WTC11 (cell line): Measurements from ENCODE around the gene SNAP25. TPM values are rescaled to one million over a fixed set of nuclear protein-coding genes. Genes with fewer than 3 reads are reported as not detected.
A peak's percentile ranks its signal among the peaks of the same experiment; 100 is the strongest.

Source experiments
- ATAC-seq: fragments of 200-7000 bp; cut with Tn5 transposase; 2 replicates; pipeline ENCODE4 v1.10.0; 2021; ENCODE audit warnings: mild to moderate bottlenecking, moderate library complexity
- CTCF ChIA-PET: fragments of 300-600 bp; sonication (Branson Sonifier 250); formaldehyde crosslinking; loops from one replicate; lab custom pipeline; 2021; ENCODE audit warnings: antibody characterized with exemption; lab: Charles Lee
- POLR2A ChIA-PET: fragments of 350-600 bp; sonication (Branson Sonifier 250); formaldehyde crosslinking; loops from one replicate; lab custom pipeline; 2021; ENCODE audit warnings: antibody characterized with exemption; lab: Charles Lee
- DNase-seq: peaks from one replicate; pipeline ENCODE4 v3.0.0; 2021; ENCODE audit warnings: low spot score
- H3K27ac Mint-ChIP-seq: 2 replicates; pipeline ENCODE4 v1.8.0; 2021; ENCODE audit warnings: mixed read lengths
- H3K27me3 Mint-ChIP-seq: 2 replicates; pipeline ENCODE4 v1.8.0; 2021; ENCODE audit warnings: low read depth, mild to moderate bottlenecking, moderate library complexity, mixed read lengths
- H3K36me3 Mint-ChIP-seq: 2 replicates; pipeline ENCODE4 v1.8.0; 2021; ENCODE audit warnings: mixed read lengths
- H3K4me1 Mint-ChIP-seq: 2 replicates; pipeline ENCODE4 v1.8.0; 2022; ENCODE audit warnings: mixed read lengths
- H3K4me3 Mint-ChIP-seq: 2 replicates; pipeline ENCODE4 v1.8.0; 2021; ENCODE audit warnings: mild to moderate bottlenecking, moderate library complexity, mixed read lengths
- H3K9me3 Mint-ChIP-seq: 2 replicates; pipeline ENCODE4 v1.8.0; 2021; ENCODE audit warnings: mixed read lengths
- CREM ChIP-seq: sonication (generic); formaldehyde crosslinking; IDR thresholded peaks from 2 replicates; pipeline ENCODE4 v1.8.1; 2022; ENCODE audit warnings: mild to moderate bottlenecking, missing genetic modification reagents, moderate library complexity
- ESRRA ChIP-seq: sonication (generic); formaldehyde crosslinking; IDR thresholded peaks from 2 replicates; pipeline ENCODE4 v1.8.1; 2022; ENCODE audit warnings: mild to moderate bottlenecking, missing genetic modification reagents, borderline replicate concordance
- FOXK1 ChIP-seq: sonication (generic); formaldehyde crosslinking; IDR thresholded peaks from 2 replicates; pipeline ENCODE4 v1.8.0; 2022; ENCODE audit warnings: mild to moderate bottlenecking, moderate library complexity, missing genetic modification reagents
- KAT7 ChIP-seq: sonication (generic); formaldehyde crosslinking; IDR thresholded peaks from 2 replicates; pipeline ENCODE4 v1.8.1; 2023; ENCODE audit warnings: missing genetic modification reagents, mild to moderate bottlenecking, borderline replicate concordance
- MXD4 ChIP-seq: fragments of 250-450 bp; sonication (Bioruptor Pico); IDR thresholded peaks from 2 replicates; pipeline ENCODE4 v1.8.0; 2021; ENCODE audit warnings: mild to moderate bottlenecking, moderate library complexity, borderline replicate concordance
- MYBL2 ChIP-seq: sonication (generic); formaldehyde crosslinking; IDR thresholded peaks from 2 replicates; pipeline ENCODE4 v1.8.1; 2023; ENCODE audit warnings: mild to moderate bottlenecking, moderate library complexity, missing genetic modification reagents
- PRRX2 ChIP-seq: fragments of 250-450 bp; sonication (Bioruptor Pico); IDR thresholded peaks from 2 replicates; pipeline ENCODE4 v1.8.0; 2021; ENCODE audit warnings: mild to moderate bottlenecking
- SOX15 ChIP-seq: fragments of 250-450 bp; sonication (Bioruptor Pico); IDR thresholded peaks from 2 replicates; pipeline ENCODE4 v1.9.0; 2021; ENCODE audit warnings: mild to moderate bottlenecking
- ZNF138 ChIP-seq: sonication (generic); formaldehyde crosslinking; conservative IDR thresholded peaks from 2 replicates; pipeline ENCODE4 v1.8.1; 2022; ENCODE audit warnings: mild to moderate bottlenecking, moderate library complexity, missing genetic modification reagents
- ZNF396 ChIP-seq: fragments of 250-450 bp; sonication (Bioruptor Pico); IDR thresholded peaks from 2 replicates; pipeline ENCODE4 v1.8.0; 2021; ENCODE audit warnings: mild to moderate bottlenecking, moderate library complexity, borderline replicate concordance
- total RNA-seq: library from RNA; stranded (reverse); gene quantifications from 3 replicates; pipeline ENCODE4 v1.2.3, GENCODE V29; 2021
- TF ChIP-seq, protein P1 (sequence below): sonication (generic); formaldehyde crosslinking; conservative IDR thresholded peaks from 2 replicates; pipeline ENCODE4 v1.8.1; 2023; ENCODE audit warnings: mild to moderate bottlenecking, low read depth, missing genetic modification reagents, moderate library complexity
- TF ChIP-seq, protein P2 (sequence below): sonication (generic); formaldehyde crosslinking; IDR thresholded peaks from 2 replicates; pipeline ENCODE4 v1.8.1; 2023; ENCODE audit warnings: mild to moderate bottlenecking, missing genetic modification reagents, moderate library complexity
- TF ChIP-seq, protein P3 (sequence below): fragments of 250-450 bp; sonication (Bioruptor Pico); IDR thresholded peaks from 2 replicates; pipeline ENCODE4 v1.9.0; 2021; ENCODE audit warnings: mild to moderate bottlenecking
- TF ChIP-seq, protein P4 (sequence below): sonication (generic); formaldehyde crosslinking; IDR thresholded peaks from 2 replicates; pipeline ENCODE4 v1.8.1; 2023; ENCODE audit warnings: mild to moderate bottlenecking, moderate library complexity, missing genetic modification reagents
- TF ChIP-seq, protein P5 (sequence below): sonication (generic); formaldehyde crosslinking; IDR thresholded peaks from 2 replicates; pipeline ENCODE4 v1.8.0; 2022; ENCODE audit warnings: mild to moderate bottlenecking, missing genetic modification reagents
- TF ChIP-seq, protein P6 (sequence below): fragments of 250-450 bp; sonication (Bioruptor Pico); IDR thresholded peaks from 2 replicates; pipeline ENCODE4 v1.9.0; 2021; ENCODE audit warnings: mild to moderate bottlenecking, borderline replicate concordance
- TF ChIP-seq, protein P7 (sequence below): fragments of 250-450 bp; sonication (Bioruptor Pico); IDR thresholded peaks from 2 replicates; pipeline ENCODE4 v1.9.0; 2021; ENCODE audit warnings: moderate library complexity, mild to moderate bottlenecking, inconsistent platforms, borderline replicate concordance

The SNAP25 gene
- total RNA-seq, 1 experiment from 2014 or later, result 0.72 TPM

DNA sequence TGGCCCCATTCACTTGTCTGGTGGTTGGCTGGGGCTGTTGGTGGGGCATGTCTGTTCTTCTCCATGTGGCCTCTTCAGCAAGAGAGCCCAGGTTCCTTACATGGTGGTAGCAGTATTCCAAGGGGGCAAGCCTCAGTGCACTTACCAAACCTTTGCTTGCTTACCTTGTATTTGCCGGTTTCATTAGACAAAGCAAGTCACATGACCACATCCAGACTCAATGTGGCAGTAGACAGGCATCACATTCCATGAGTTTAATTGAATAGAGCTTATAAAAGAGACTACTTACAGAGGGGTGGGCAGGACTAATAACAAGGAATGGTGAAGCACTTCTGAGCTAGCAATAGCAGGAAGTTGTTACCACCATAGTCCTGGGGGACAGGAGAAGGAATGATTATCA lies 78.6 kb downstream of the SNAP25 start:
- ATAC-seq (no peak), DNase-seq (no peak)
- no peak overlapping the region for H3K27ac Mint-ChIP-seq
- CTCF ChIA-PET, result no interaction called here
- peaks cover 31% of the 10 kb centered on the region for H3K27me3 Mint-ChIP-seq
- peaks cover 11% of the 10 kb centered on the region for H3K9me3 Mint-ChIP-seq
- H3K4me1 Mint-ChIP-seq, result peaks cover 50% of the 10 kb centered on the region
- H3K4me3 Mint-ChIP-seq, result no peak overlapping the region
- H3K36me3 Mint-ChIP-seq, result no peaks in the 10 kb centered on the region
- POLR2A ChIA-PET, result interaction anchor here (0.5 kb wide), 1 partner anchor 811 kb away, joined by 4 read pairs; no protein-coding TSS in a partner anchor
- no peak for TF ChIP-seq MYBL2 (CRISPR knock-in tag)
- TF ChIP-seq KAT7 (CRISPR knock-in tag), result no peak
- no peak for TF ChIP-seq SOX15 (CRISPR knock-in tag)
- no peak for TF ChIP-seq ZNF396 (CRISPR knock-in tag)
- TF ChIP-seq, protein P1, sequence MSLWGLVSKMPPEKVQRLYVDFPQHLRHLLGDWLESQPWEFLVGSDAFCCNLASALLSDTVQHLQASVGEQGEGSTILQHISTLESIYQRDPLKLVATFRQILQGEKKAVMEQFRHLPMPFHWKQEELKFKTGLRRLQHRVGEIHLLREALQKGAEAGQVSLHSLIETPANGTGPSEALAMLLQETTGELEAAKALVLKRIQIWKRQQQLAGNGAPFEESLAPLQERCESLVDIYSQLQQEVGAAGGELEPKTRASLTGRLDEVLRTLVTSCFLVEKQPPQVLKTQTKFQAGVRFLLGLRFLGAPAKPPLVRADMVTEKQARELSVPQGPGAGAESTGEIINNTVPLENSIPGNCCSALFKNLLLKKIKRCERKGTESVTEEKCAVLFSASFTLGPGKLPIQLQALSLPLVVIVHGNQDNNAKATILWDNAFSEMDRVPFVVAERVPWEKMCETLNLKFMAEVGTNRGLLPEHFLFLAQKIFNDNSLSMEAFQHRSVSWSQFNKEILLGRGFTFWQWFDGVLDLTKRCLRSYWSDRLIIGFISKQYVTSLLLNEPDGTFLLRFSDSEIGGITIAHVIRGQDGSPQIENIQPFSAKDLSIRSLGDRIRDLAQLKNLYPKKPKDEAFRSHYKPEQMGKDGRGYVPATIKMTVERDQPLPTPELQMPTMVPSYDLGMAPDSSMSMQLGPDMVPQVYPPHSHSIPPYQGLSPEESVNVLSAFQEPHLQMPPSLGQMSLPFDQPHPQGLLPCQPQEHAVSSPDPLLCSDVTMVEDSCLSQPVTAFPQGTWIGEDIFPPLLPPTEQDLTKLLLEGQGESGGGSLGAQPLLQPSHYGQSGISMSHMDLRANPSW, result no peak
- TF ChIP-seq, protein P2, sequence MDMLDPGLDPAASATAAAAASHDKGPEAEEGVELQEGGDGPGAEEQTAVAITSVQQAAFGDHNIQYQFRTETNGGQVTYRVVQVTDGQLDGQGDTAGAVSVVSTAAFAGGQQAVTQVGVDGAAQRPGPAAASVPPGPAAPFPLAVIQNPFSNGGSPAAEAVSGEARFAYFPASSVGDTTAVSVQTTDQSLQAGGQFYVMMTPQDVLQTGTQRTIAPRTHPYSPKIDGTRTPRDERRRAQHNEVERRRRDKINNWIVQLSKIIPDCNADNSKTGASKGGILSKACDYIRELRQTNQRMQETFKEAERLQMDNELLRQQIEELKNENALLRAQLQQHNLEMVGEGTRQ (CRISPR knock-in tag), result peak; percentile 51; the same call in 1 of the 2 replicates
- TF ChIP-seq ESRRA, result no peak

DNA sequence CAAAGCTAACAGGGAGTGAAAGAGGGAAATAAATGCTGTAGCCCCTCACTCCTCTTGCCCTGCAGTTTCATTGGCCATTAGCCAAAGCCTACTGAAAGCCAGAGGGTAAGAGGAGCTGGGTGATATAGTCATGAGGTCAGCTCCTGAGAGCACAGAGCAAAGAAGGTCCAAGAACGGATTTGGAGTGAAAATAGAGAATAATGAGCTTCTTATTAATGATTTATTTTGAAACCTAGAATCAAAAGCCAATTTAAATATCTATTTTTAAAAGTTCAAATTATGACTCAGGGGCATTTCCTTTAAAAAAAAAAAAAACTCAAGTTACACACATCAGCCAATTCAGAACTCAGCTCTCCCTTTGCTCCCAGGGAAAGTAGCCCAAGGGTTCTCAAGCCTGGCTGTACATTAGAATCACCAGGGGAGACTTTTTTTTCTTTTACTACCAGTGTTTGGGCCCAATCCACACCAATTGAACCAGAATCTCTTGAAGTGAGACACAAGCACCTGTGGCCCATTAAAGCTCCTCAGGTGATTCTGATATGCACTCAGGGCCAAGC lies 79.1 kb downstream of the SNAP25 start:
- ATAC-seq (no peak; the same call in 1 of the 2 replicates), DNase-seq (no peak)
- ChIA-PET CTCF (no interaction called here), POLR2A (interaction anchor here (0.6 to 0.7 kb wide), 2 partner anchors 8 to 250 kb away, joined by 3 to 4 read pairs; no protein-coding TSS in a partner anchor)
- H3K27ac Mint-ChIP-seq, result no peak overlapping the region; the same call in 1 of the 2 replicates
- no peaks in the 10 kb centered on the region for H3K36me3 Mint-ChIP-seq
- peaks cover 45% of the 10 kb centered on the region for H3K4me1 Mint-ChIP-seq
- H3K9me3 Mint-ChIP-seq, result peaks cover 11% of the 10 kb centered on the region
- no peak overlapping the region for H3K4me3 Mint-ChIP-seq
- H3K27me3 Mint-ChIP-seq, result peaks cover 34% of the 10 kb centered on the region
- no peak for TF ChIP-seq FOXK1
- no peak for TF ChIP-seq PRRX2
- TF ChIP-seq, protein P3, sequence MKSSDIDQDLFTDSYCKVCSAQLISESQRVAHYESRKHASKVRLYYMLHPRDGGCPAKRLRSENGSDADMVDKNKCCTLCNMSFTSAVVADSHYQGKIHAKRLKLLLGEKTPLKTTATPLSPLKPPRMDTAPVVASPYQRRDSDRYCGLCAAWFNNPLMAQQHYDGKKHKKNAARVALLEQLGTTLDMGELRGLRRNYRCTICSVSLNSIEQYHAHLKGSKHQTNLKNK (CRISPR knock-in tag), result no peak
- TF ChIP-seq, protein P4, sequence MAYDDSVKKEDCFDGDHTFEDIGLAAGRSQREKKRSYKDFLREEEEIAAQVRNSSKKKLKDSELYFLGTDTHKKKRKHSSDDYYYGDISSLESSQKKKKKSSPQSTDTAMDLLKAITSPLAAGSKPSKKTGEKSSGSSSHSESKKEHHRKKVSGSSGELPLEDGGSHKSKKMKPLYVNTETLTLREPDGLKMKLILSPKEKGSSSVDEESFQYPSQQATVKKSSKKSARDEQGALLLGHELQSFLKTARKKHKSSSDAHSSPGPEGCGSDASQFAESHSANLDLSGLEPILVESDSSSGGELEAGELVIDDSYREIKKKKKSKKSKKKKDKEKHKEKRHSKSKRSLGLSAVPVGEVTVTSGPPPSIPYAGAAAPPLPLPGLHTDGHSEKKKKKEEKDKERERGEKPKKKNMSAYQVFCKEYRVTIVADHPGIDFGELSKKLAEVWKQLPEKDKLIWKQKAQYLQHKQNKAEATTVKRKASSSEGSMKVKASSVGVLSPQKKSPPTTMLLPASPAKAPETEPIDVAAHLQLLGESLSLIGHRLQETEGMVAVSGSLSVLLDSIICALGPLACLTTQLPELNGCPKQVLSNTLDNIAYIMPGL (CRISPR knock-in tag), result no peak

DNA sequence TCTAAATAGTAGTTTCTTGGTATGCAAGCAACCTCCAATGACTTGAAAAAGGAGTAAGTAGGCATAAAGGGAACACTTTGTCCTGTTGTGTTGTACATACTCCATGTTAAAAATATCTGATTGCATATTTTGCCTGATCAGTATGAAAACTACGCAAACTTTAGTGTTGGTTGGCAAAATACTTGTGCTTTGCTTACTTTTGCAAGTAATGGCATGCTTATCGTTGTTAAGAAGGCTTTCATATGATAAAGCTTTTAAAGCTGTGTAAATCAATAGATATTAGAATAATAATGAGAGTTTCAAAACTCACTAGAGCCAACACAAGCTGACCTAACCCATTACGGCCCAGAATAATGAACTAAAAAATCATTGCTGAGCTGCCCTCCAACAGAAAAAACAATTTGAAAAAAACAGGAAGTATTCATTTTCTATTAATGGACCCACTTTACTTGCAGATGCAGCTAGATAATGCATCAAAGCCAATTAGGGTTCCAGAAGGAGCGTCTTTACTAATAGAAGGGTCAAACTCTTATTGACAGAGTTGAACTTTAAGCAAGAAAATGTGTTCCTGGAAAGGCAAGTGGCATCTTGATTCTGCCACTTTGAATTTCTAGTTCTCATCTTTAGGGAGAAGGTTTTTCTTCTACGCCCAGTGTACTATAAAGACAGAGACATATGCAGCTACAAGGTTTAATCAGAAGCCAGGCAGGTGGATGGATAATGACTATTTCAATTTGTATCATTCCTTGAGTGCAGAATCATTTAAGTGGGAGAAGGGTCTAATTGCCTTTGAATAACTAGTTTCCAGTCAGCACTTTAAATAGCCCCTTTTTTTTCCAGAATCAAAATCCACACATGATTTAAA lies 82.2 kb downstream of the SNAP25 start:
- CTCF ChIA-PET, result no interaction called here
- Mint-ChIP-seq H3K4me3 (peak overlapping the region; percentile 28), H3K9me3 (peaks cover 11% of the 10 kb centered on the region), H3K4me1 (peaks cover 49% of the 10 kb centered on the region), H3K27me3 (peaks cover 36% of the 10 kb centered on the region), H3K27ac (no peak overlapping the region), H3K36me3 (no peaks in the 10 kb centered on the region)
- POLR2A ChIA-PET, result no interaction called here
- DNase-seq, result no peak
- peak; percentile 46; the same call in 1 of the 2 replicates for ATAC-seq
- TF ChIP-seq, protein P5, sequence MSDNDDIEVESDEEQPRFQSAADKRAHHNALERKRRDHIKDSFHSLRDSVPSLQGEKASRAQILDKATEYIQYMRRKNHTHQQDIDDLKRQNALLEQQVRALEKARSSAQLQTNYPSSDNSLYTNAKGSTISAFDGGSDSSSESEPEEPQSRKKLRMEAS (CRISPR knock-in tag), result no peak
- TF ChIP-seq, protein P6, sequence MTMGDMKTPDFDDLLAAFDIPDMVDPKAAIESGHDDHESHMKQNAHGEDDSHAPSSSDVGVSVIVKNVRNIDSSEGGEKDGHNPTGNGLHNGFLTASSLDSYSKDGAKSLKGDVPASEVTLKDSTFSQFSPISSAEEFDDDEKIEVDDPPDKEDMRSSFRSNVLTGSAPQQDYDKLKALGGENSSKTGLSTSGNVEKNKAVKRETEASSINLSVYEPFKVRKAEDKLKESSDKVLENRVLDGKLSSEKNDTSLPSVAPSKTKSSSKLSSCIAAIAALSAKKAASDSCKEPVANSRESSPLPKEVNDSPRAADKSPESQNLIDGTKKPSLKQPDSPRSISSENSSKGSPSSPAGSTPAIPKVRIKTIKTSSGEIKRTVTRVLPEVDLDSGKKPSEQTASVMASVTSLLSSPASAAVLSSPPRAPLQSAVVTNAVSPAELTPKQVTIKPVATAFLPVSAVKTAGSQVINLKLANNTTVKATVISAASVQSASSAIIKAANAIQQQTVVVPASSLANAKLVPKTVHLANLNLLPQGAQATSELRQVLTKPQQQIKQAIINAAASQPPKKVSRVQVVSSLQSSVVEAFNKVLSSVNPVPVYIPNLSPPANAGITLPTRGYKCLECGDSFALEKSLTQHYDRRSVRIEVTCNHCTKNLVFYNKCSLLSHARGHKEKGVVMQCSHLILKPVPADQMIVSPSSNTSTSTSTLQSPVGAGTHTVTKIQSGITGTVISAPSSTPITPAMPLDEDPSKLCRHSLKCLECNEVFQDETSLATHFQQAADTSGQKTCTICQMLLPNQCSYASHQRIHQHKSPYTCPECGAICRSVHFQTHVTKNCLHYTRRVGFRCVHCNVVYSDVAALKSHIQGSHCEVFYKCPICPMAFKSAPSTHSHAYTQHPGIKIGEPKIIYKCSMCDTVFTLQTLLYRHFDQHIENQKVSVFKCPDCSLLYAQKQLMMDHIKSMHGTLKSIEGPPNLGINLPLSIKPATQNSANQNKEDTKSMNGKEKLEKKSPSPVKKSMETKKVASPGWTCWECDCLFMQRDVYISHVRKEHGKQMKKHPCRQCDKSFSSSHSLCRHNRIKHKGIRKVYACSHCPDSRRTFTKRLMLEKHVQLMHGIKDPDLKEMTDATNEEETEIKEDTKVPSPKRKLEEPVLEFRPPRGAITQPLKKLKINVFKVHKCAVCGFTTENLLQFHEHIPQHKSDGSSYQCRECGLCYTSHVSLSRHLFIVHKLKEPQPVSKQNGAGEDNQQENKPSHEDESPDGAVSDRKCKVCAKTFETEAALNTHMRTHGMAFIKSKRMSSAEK, result no peak
- TF ChIP-seq ZNF138 (CRISPR knock-in tag), result no peak
- no peak for TF ChIP-seq ZNF396 (CRISPR knock-in tag)
- TF ChIP-seq MXD4 (CRISPR knock-in tag), result no peak
- no peak for TF ChIP-seq CREM (CRISPR knock-in tag)
- TF ChIP-seq, protein P7, sequence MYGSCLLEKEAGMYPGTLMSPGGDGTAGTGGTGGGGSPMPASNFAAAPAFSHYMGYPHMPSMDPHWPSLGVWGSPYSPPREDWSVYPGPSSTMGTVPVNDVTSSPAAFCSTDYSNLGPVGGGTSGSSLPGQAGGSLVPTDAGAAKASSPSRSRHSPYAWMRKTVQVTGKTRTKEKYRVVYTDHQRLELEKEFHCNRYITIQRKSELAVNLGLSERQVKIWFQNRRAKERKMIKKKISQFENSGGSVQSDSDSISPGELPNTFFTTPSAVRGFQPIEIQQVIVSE (CRISPR knock-in tag), result no peak
